Activated CD8-positive, alpha-beta memory T cell treated with anti-CD3 and anti-CD28 coated beads for 4 hours (primary cell): ENCODE results near the gene CDK5.

Source experiments
- DNase-seq, 2 donors: peaks; one replicate each; pipeline ENCODE4 v3.0.0-alpha.2; 2020; ENCODE audit warnings: low read depth in 2 of 2

CDK5 gene

DNA sequence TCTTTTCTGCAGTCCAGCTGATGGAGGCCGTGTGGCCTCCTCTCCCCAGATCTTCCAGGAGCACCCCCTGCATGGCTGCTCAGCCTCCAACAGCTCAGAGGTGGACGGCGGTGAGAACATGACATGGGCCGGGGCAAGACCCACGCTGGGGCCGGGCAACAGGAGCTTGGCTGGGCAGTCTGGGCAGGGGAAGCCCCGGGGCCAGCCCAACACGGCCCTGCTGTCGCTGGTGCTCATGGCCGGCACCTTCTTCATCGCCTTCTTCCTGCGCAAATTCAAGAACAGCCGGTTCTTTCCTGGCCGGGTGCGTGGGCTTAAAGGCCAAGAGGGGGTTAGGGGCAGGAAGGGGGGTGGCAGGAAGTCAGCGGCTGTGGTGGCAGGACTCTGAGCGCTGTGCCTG, 16.3 kb upstream of the CDK5 start:
- DNase-seq = no peak

DNA sequence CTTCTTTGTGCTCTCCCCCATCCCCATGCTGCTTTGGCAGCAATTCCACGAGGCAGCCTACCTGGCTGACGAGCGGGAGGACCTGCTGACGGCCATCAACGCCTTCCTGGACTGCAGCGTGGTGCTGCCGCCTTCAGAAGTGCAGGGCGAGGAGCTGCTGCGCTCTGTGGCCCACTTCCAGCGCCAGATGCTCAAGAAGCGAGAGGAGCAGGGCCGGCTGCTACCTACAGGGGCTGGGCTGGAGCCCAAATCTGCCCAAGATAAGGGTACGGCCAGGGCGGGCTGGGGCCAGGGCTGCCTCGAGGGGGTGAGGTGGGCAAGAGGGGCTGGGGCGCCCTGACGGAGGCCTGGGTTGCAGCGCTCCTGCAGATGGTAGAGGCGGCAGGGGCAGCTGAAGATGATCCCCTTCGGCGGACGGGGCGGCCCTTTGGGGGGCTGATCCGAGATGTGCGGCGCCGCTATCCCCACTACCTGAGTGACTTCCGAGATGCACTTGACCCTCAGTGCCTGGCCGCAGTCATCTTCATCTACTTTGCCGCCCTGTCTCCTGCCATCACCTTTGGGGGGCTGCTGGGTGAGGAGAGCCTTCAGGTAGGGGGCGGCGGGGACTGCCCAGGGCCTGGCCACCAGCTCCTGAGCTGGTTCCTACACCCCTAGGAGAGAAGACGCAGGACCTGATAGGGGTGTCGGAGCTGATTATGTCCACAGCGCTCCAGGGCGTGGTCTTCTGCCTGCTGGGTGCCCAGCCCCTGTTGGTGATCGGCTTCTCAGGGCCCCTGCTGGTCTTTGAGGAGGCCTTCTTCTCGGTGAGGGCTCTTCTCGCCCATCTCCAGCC, 13.6 kb upstream of the CDK5 start:
- no peak for DNase-seq

DNA sequence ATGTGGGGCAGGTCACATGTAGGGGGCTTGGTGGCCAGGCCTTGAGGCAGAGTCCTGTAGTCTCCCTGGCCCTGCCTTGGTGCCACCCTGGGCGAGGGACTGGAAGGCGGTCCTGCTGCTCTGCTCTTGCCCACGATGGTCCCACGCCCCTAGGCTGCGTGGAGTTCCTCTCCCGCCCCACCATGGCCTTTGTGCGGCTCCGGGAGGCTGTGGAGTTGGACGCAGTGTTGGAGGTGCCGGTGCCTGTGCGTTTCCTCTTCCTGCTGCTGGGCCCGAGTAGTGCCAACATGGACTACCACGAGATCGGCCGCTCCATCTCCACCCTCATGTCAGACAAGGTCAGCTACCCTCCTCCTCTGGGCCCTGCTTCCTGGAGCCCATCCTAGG, 12.9 kb upstream of the CDK5 start:
- no peak for DNase-seq

DNA sequence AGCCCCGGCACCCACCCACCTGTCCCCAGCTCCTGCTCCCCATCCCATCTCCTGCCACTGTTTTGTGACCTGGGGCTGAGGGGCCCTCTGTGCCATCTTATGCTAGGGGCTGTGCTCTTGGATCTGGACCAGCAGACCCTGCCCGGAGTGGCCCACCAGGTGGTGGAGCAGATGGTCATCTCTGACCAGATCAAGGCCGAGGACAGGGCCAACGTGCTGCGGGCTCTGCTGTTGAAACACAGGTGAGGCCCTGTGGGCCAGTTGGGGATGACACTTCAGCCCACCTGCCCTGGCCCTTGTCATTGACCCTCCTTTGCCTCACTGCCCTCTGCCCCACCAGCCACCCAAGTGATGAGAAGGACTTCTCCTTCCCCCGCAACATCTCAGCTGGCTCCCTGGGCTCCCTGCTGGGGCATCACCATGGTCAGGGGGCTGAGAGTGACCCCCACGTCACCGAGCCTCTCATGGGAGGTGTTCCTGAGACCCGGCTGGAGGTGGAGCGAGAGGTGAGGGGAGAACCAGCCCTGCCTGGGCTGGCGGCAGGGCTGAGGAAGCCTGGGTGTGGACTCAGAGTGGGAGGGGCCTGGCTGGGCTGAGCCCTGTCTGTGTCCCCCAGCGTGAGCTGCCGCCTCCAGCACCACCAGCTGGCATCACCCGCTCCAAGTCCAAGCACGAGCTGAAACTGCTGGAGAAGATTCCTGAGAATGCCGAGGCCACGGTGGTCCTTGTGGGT, 12.3 kb upstream of the CDK5 start:
- DNase-seq = no peak

DNA sequence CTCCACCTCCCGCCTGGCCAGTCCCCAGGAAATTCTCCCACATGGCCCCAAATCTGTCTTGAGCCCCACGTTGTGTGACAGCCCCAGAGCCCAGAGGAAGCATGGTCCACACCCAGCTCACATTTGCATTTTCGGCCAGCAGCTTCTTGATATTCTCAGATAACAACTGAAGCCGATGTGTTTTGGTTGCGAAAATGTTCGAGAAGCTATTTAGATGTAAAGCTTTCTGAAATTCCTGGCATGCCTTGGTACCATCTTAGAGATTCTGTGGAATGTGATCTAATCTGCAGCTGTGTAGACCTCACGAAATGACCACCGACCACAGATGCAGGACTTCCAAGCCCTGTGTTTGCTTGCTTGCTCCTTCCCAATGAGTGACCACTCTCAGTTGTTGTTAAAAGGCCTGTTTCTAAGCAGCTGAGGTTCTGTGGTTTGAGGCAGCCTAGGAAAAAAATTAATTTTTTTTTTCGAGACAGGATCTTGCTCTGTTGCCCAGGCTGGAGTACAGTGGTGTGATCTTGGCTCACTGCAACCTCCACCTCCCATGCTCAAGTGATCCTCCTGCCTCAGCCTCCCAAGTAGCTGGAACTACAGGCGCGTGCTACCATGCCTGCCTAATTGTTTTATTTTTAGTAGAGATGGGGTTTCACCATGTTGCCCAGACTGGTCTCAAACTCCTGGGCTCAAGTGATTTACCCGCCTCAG, 10.5 kb upstream of the CDK5 start:
- no peak for DNase-seq

DNA sequence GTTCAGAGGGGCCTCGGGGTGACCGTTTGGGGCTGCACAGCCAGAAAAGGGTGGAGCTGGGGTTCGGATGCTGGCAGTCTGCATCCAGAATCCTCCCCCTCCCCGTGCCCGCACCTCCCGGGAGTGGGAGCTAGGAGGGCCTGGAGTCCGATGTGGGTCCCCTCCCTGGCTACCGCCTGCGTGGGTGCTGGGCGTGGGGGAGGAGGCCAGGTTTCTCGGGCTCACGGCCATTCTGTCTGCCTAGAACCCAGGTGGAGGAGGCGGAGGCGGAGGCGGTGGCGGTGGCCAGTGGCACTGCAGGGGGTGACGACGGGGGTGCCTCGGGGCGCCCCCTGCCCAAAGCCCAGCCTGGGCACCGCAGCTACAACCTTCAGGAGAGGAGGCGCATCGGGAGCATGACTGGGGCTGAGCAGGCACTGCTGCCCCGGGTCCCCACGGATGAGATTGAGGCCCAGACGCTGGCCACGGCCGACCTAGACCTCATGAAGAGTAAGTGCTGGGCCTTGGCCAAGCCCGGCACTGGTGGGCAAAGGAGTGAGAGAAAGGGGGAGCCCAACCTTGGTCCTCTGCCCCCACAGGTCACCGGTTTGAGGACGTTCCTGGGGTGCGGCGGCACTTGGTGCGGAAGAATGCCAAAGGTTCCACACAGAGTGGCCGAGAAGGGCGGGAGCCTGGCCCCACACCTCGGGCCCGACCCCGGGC, 8.7 kb upstream of the CDK5 start:
- no peak for DNase-seq

DNA sequence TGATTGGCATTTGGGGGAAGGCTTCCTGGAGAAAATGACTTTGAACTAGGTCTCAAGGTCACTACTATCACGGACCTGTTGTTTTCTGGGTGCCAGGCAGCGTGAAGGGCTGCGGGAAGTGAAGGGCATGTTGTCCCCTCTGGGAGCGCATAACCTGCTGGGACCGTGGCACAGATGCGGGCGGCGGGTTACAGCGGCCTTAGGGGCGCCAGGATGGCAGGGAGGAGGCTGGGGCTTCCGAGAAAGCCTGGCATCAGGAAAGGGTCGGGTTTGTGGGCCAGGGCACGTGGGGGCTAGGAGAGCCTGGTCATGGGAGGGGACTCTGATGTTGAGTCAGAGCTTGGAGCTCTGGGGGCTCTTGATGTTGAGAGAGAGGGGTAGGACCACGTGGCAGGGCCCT, 7.8 kb upstream of the CDK5 start:
- no peak for DNase-seq

DNA sequence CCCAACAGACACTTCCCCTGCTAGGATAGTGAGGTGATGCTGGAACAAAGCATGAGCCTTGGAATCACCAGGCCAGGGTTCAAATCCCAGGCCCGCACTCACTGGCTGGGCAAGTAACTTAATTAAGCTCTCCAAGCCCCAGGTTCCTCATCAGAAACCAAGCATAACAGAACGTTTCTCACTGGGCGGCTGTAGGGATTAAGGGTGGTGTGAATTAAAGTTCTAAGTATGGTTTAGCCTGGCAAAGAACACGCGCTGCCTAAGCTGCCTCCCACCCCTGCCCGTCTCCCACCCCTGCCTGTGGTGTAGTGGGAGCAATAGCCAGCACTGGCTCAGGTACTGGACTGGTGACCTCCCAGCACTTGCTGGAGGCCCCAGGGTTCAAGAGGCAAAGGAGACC, 7.3 kb upstream of the CDK5 start:
- no peak for DNase-seq

DNA sequence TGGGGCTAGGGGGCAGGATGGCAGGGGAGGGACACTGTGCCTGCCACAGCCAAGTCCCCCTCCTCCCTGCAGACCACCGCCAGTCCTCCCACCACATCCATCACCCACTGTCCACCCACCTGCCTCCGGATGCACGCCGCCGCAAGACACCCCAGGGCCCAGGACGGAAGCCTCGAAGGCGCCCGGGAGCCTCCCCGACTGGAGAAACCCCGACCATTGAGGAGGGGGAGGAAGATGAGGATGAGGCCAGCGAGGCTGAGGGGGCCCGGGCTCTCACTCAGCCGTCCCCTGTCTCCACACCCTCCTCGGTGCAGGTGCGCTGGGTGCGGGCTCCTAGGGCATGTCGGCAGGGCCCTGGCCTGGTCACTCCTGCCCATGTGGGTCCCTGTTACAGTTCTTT, 6.8 kb upstream of the CDK5 start:
- DNase-seq = no peak

DNA sequence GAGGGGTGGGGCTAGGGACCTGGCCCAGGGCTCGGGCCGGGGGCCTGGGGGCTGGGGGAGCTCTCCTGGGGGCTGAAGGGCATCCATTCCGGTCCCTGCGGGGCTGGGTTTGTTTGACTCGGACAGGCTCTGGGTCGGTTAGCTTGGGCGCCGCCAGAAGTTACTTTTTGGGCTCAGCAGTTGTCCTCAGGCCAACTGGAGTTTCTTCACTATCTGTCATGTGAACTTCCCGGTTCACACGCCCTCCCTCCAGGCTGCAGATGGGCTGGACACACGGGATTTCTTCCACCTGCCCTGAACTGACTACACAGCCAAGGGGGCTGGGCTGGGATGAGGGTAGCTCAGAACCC, 5.5 kb upstream of the CDK5 start:
- DNase-seq = no peak

DNA sequence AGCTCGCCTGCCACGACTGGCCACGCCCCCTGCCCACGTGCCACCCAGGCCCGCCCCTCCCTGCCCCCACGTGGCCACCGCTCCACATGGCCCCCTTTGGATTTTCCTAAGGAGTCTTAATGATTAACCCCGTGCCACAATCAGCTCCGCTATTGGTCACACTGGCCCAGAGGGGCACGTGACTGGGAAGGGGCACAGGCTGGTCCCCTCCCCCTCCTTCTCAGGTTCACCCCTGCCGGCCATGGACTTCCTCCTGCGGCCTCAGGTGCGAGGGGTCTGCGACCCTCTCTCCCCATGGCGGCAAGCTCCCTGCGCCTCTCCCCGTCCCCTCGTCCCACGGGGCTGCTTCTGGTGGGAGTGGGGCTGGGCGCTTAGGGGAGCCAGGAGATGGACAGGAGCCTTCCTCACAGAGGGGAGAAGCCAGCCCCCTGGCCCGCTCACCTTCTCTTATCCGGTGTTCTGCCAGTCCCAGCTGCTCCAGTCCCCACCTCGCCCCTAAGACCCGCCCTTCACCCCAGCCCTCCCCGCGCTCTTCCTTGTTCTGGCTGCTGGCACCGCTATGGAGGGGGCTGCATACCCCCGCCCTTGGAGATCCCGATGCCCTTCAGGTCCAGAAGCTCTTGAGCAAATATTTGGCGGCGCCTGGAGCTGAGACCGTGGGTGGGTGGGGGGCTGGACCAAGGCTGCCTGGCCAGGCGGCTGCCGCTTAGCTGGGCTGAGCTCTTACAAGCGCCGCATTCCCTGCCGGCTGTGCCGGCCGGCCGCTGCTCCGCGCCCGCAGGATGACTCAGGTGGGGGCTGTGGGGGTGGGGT, 4.9 kb upstream of the CDK5 start:
- no peak for DNase-seq

DNA sequence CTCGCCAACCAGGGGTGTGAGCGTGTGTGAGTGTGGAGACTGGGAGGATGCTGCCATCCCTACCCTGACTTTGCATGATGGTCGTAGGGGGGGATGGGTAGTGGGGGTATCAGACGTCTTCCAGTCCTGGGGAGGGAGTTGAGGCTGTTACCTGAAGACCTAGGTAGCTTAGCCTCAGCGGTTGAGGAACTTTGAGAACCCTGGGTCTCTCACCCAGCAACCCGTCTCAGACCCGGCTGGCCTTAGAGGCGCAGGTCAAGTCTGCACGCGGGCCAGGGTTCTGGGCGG, 4.4 kb upstream of the CDK5 start:
- no peak for DNase-seq

DNA sequence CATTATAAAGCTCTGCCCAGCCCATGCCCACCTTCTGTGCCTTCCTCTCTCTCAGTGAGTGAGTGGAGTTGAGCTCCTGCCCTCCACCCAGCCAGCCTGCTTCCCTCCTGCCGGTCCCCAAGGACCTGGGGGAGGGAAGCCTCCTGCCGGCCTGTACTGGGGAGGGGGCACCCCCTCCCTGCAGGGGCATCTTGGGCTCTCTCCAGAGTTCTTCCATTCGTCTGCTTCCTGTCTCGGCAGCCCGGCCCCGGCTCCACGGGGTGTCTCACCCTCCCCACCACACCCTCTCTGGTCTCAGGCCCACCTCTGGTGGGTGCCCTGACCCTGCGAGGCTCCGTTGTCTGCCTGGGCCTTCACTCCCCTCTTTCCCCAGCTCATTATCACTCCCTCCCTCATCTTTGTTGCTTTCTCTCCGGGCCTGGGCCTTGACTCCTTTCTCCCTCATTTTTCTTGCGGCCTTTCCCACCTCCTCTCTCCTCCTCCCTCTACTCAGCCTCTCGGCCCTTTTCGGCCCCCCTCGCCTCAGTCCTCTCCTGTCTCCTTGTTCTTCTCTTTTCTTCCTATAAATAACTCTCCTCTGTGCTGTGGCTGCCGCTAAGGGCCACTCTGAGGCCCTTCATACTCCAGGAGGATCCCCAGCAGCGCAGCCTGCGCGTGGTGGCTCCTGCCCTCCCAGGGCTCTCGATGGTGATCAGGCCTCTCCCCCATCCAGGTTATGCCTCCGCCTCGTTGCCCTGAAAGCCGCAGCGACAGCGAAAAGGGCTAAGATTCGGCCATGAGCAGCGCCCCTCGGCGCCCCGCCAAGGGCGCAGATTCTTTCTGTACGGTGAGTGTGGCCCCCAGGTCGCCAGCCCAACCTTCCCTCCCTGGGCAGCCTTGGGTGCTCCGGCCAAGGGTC, 3.8 kb upstream of the CDK5 start:
- DNase-seq = no peak

DNA sequence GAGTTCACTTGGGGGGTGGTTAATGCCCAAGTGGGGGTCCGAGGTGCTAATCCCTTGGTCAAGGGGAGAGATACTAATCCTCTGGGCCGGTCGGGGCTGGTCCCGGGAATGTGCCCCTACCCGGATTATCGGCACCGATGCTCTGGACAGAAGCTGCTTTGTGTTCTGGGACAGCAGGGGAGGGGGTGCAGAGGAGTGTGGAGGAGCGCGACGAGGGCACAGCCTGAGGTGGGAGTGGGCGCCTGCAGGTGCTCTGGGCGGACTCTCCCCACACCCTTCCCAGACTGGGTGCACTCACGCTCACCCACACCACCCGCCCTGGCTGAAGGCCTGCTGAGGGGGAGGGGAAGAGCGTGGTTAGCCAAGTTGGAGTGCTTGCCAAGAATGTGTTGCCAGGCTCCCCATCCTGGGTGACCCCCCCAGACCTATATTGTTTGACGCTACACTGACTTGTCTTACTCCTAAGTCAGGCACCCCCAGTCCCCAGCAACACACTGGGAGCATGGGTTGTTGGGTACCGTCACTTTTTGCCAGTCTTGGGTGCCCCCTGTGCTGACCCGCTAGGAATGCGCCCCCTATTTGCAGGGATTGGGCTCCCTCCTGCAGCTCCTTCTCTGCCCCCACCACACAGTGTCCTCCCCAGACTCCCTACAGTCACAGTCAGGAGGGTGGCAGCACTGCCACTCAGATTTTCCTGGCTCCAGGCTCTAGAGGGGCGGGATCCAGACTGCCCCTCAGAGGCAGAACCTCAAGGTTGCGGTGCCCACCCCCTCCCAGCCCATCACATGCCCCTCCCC, 2.9 kb upstream of the CDK5 start:
- DNase-seq = no peak

DNA sequence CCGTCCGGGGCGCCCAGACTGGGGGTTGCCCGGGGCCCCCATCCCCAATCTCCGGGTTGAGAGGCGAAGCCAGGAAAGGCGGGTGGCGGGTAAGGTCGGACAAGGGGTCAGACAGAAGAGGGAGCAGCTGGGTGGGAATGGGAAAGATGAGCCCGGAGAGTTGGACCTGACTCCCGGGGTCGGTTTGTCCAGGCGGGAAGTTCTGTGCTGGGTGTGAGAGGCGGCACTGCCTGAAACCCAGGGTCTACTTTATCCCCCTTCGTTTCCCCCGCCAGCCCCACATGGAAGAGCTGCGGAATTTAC, 2.4 kb upstream of the CDK5 start:
- no peak for DNase-seq

DNA sequence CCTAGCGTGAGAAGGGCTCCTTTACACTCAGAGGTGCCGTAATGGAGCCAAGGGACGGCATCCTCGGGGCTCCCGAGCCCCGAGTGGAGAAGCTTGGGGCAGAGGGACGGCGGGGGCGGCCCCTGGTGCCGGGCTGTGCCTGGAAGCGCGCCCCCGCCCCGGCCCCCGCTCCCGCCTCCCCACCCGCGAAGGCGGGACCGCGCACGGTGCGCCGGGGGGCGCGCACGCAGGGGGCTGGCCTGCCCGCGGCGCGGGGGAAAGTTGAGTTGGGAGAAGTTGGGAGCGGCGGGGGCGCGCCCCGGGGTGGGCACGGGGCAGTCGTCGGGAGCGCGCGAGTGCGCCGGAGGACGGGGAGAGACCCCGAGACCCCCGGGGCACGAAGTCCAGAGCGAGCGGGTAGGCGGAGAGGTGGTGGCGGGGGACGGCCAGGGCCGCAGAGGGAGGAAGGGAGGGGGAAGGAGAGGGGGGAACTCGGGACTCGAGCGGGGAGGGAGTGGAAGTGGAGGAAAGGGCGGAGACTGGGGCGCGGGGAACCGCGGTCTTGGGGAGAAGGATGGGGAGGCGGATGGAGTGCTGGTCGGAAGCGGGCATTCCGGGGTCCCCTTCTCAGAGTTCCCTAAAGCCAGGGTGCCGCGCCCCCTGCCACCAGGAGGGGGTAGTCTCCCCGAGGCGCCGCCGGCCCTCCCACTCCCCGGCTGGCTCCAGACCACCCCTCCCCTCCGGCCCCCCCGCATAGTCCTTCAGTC, 1.8 kb upstream of the CDK5 start, which contains the start of gene SLC4A2:
SLC4A2 (plus strand) TSS at position 223 of the 746 bp plus-strand sequence. CDS start 2,399 bp downstream, outside the sequence.
- peak; percentile 39 to 58 for DNase-seq

DNA sequence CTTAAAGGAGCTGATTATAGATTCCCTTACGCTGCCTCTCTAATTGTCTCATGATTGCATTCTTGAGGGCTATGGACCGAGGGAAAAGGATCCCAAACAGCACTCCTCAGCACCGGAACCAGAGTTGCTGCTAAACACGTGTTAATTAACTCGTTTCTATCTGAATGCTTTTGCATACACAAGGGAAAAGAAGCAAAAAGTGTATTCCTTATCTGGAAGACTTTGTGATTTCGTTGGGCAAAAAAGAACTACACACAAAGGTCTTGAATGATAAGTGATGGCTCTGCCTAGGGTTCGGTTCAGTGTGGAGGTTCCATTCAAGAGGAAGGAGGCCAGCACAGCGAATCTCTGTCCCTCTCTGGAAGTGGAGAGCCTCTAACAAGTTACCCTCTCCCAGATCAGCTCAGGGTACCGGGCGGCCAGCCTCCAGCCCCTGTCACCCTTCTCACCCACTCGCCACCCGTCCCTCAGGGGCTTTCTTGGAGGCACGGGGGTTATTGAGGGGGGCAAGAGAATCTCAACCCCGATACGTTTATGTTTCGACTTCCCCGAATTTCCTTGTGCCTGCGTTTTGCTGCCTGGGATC, 1.2 kb upstream of the CDK5 start:
- no peak for DNase-seq

DNA sequence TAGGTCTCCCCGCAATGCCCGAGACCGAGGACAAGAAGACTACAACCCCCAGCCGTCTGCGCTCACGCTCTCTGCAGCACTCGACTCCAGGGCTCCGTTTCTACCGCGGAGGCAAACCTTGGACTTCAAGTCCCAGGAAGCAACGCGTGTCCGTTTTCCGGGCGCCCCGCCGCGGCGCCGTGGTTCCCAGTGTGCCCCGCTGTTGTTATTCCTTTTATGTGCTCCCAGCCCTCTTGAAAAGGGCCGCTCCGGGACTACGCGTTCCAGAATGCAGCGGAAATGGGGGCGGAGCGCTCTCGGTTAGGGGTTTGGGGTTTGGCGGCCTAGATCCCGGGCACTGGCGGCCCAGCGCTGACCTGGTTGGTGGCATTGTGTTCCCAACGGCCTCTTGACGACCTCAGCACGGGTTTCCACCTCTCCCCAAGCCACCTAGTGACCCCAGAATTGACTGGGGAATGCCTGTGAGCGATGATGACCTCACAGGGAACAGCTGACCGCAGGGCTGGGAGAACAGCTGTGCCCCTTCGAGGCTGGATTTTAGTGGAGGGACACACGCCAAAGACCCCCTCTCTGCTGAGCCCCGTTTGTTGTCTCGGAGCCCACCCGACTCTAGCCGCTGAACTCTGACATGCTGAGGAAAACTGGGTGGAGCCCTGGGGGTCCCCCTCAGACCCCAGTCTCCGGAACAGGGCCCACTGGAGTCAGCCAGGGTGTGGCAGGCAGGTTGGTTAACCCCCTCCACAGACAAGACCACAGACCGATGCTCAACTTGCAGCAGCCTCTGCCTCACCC, 488 bp upstream of the CDK5 start:
- peak; percentile 93 to 95 for DNase-seq
